ENCODE results near the gene PLCZ1. TPM values are rescaled to one million over a fixed set of nuclear protein-coding genes. Genes with fewer than 3 reads are reported as not detected.
A peak's percentile ranks its signal among the peaks of the same experiment; 100 is the strongest.

The PLCZ1 gene
- total and polyA plus RNA-seq, 9 of the 15 experiments (the other 6 are each of a cell fraction or from before 2014, with no cell fraction given), result not detected

GRCh38 chr12:18752280-18752920 is 14.6 kb upstream of the PLCZ1 start:
- Histone ChIP-seq H4K20me1 (replicated peaks; ENCODE audit: control insufficient read depth, insufficient read depth, low read length) (no peaks in the 10 kb centered on the region), H2AFZ (ENCODE audit: low read depth, low read length) (peak overlapping the region; percentile 53), H3K79me2 (ENCODE audit: control insufficient read depth, insufficient read depth, low read length) (no peaks in the 10 kb centered on the region), H3K27ac (ENCODE audit: extremely low read depth, low read depth, low read length) (peak overlapping the region; percentile 67), H3K4me2 (ENCODE audit: insufficient read depth, low read length) (peak overlapping the region; percentile 33; the same call in 1 of the 2 replicates), H3K9me3 (replicated peaks; ENCODE audit: control insufficient read depth, insufficient read depth, low read depth, low read length) (no peaks in the 10 kb centered on the region), H3K36me3 (ENCODE audit: control insufficient read depth, insufficient read depth, low read length) (no peaks in the 10 kb centered on the region), H3K4me1 (replicated peaks in 1 of 2; ENCODE audit: control insufficient read depth in 2 of 2, insufficient read depth in 2 of 2, low read length in 2 of 2) (peaks cover 4 to 30% of the 10 kb centered on the region in 2 experiments; a peak in 4 of 5 replicates), H3K9ac (ENCODE audit: insufficient read depth in 1 of 2, low read depth in 2 of 2, low read length in 2 of 2) (peak overlapping the region in 1 of 2 experiments; percentile 34; a peak in 1 of 4 replicates), H3K4me3 (no peak overlapping the region), H3K9me1 (ENCODE audit: control insufficient read depth, insufficient read depth, low read length) (no peaks in the 10 kb centered on the region), H3K27me3 (ENCODE audit: control insufficient read depth in 2 of 2, insufficient read depth in 2 of 2, low read length in 2 of 2) (no peaks in the 10 kb centered on the region)
- ChIA-PET POLR2A (no interaction called here), CTCF (ENCODE audit: low intra/inter-chr PET ratio) (no interaction called here)
- ATAC-seq, result peak; percentile 78
- in situ Hi-C loops (cut with MboI), result no loop called here
- intact Hi-C loops (cut with micrococcal nuclease), result no loop called here
- peak; percentile 85 for FAIRE-seq
- peak; percentile 55 to 63 (median 58) for DNase-seq (ENCODE audit: extremely low read depth in 1 of 4, low spot score in 3 of 4)
- WGBS (ENCODE audit: insufficient coverage, low coverage, missing lambda C conversion rate), result 14% methylated on average over 6 of the region's 6 CpGs
- BruUV-seq (replicated peaks), result no TSS peak
- TF ChIP-seq NONO (IDR thresholded peaks at IDR 0.05; ENCODE audit: low read depth in 2 of 2, low read length in 1 of 2) (no peak), TFAP4 (CRISPR knock-in tag; IDR thresholded peaks at IDR 0.05; ENCODE audit: borderline replicate concordance) (0 out of 2 replicates have a peak, but pooled peaks have one; percentile 21), ZNF764 (CRISPR knock-in tag; IDR thresholded peaks at IDR 0.05; ENCODE audit: low read depth) (no peak), CTCFL (IDR thresholded peaks at IDR 0.05; ENCODE audit: borderline replicate concordance, insufficient read depth, low read depth, low read length, poor library complexity, severe bottlenecking) (no peak), BHLHE40 (IDR thresholded peaks at IDR 0.05; ENCODE audit: low read length) (no peak), TAL1 (IDR thresholded peaks at IDR 0.05) (peak; percentile 48; the same call in 1 of the 2 replicates), GABPA (tag; conservative IDR thresholded peaks at IDR 0.05; ENCODE audit: low read depth) (no peak), SRSF1 (IDR thresholded peaks at IDR 0.05; ENCODE audit: low read depth, low read length) (no peak), C11orf30 (IDR thresholded peaks at IDR 0.05; ENCODE audit: low read depth) (peak; percentile 82), ARID1B (IDR thresholded peaks at IDR 0.05) (peak; percentile 76), ZNF589 (CRISPR knock-in tag; IDR thresholded peaks at IDR 0.05; ENCODE audit: low read depth) (no peak), CCNT2 (IDR thresholded peaks at IDR 0.05; ENCODE audit: borderline replicate concordance, extremely low read depth, insufficient read length, low read depth, low read length) (peak; percentile 11), HMGXB4 (CRISPR knock-in tag; IDR thresholded peaks at IDR 0.05) (no peak), YBX1 (IDR thresholded peaks at IDR 0.05) (no peak)
- TF ChIP-seq, protein P1, sequence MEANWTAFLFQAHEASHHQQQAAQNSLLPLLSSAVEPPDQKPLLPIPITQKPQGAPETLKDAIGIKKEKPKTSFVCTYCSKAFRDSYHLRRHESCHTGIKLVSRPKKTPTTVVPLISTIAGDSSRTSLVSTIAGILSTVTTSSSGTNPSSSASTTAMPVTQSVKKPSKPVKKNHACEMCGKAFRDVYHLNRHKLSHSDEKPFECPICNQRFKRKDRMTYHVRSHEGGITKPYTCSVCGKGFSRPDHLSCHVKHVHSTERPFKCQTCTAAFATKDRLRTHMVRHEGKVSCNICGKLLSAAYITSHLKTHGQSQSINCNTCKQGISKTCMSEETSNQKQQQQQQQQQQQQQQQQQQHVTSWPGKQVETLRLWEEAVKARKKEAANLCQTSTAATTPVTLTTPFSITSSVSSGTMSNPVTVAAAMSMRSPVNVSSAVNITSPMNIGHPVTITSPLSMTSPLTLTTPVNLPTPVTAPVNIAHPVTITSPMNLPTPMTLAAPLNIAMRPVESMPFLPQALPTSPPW (CRISPR knock-in tag; IDR thresholded peaks at IDR 0.05), result 0 out of 2 replicates have a peak, but pooled peaks have one; percentile 26
